Karpas-422 (cell line): ENCODE measurements around the gene TMEM106B. TPM values are rescaled to one million over a fixed set of nuclear protein-coding genes. Genes with fewer than 3 reads are reported as not detected.

Experiments used
- DNase-seq: peaks from one replicate; pipeline ENCODE4 v3.0.0-alpha.2; 2015
- H2AFZ ChIP-seq: fragments of 200-600 bp; sonication (generic); 2 replicates; pipeline ENCODE4 v1.6.1; 2014; ENCODE audit warnings: antibody characterized with exemption, low read length, mixed read lengths
- H3K27ac ChIP-seq: fragments of 200-600 bp; sonication (generic); 2 replicates; pipeline ENCODE4 v1.5.1; 2014; ENCODE audit warnings: mild to moderate bottlenecking, low read length, moderate library complexity
- H3K27me3 ChIP-seq: fragments of 200-600 bp; sonication (generic); 2 replicates; pipeline ENCODE4 v1.6.1; 2014; ENCODE audit warnings: low read length, mixed read lengths
- H3K36me3 ChIP-seq: fragments of 200-600 bp; sonication (generic); 2 replicates; pipeline ENCODE4 v1.6.1; 2014; ENCODE audit warnings: low read length, mixed read lengths; ENCODE audit not compliant: insufficient read depth
- H3K4me1 ChIP-seq: fragments of 200-600 bp; sonication (generic); 2 replicates; pipeline ENCODE4 v1.6.1; 2014; ENCODE audit warnings: mild to moderate bottlenecking, low read length, mixed read lengths
- H3K4me2 ChIP-seq: fragments of 200-600 bp; sonication (generic); 2 replicates; pipeline ENCODE4 v1.6.1; 2014; ENCODE audit warnings: low read length, low read depth, mild to moderate bottlenecking; ENCODE audit not compliant: poor library complexity, severe bottlenecking
- H3K4me3 ChIP-seq: fragments of 200-600 bp; sonication (generic); 2 replicates; pipeline ENCODE4 v1.5.1; 2014; ENCODE audit warnings: mild to moderate bottlenecking, antibody characterized with exemption, low read length, mixed read lengths
- H3K79me2 ChIP-seq: fragments of 200-600 bp; sonication (generic); 2 replicates; pipeline ENCODE4 v1.6.1; 2014; ENCODE audit warnings: mild to moderate bottlenecking, low read length, mixed read lengths
- H3K9ac ChIP-seq: fragments of 200-600 bp; sonication (generic); 2 replicates; pipeline ENCODE4 v1.6.0; 2014; ENCODE audit warnings: low read length
- H3K9me2 ChIP-seq: fragments of 200-600 bp; sonication (generic), shearing (Covaris generic); replicated peaks from 2 replicates; pipeline ENCODE4 v1.6.0; 2014; ENCODE audit warnings: mild to moderate bottlenecking, low read length, moderate library complexity; ENCODE audit not compliant: insufficient read depth
- H3K9me3 ChIP-seq: fragments of 300-700, 200-600 bp; sonication (generic); 2 replicates; pipeline ENCODE4 v1.6.1; 2014; ENCODE audit warnings: low read length, mixed read lengths
- H4K20me1 ChIP-seq: fragments of 200-600 bp; sonication (generic); 2 replicates; pipeline ENCODE4 v1.6.1; 2014; ENCODE audit warnings: mild to moderate bottlenecking, antibody characterized with exemption, low read length, low read depth; ENCODE audit not compliant: insufficient read depth
- total RNA-seq: library from RNA; depleted of rRNA; stranded (reverse); fragments of >200 nt; shearing (Covaris generic); gene quantifications from 2 replicates; pipeline ENCODE4 v1.2.3, GENCODE V29; 2014; ENCODE audit warnings: low replicate concordance; rRNA removed

TMEM106B gene
- total RNA-seq, 1 experiment from 2014 or later: 88.1 TPM

GRCh38 chr7:12290761-12291160, 79.7 kb downstream of the TMEM106B start:
- Histone ChIP-seq H3K4me2 (no peak overlapping the region), H3K9ac (no peak overlapping the region), H2AFZ (no peak overlapping the region), H3K4me3 (no peak overlapping the region), H3K9me3 (no peaks in the 10 kb centered on the region), H3K79me2 (no peaks in the 10 kb centered on the region), H3K4me1 (peaks cover 15% of the 10 kb centered on the region), H3K27ac (no peak overlapping the region), H3K36me3 (no peaks in the 10 kb centered on the region), H3K27me3 (no peaks in the 10 kb centered on the region), H3K9me2 (no peaks in the 10 kb centered on the region), H4K20me1 (no peaks in the 10 kb centered on the region)
- DNase-seq: no peak

- H3K9me3 ChIP-seq: no peaks in the 10 kb centered on the region
- H3K27me3 ChIP-seq: no peaks in the 10 kb centered on the region
- no peak overlapping the region for H3K27ac ChIP-seq
- peaks cover 15% of the 10 kb centered on the region for H3K4me1 ChIP-seq
- no peak overlapping the region for H3K9ac ChIP-seq
- H2AFZ ChIP-seq: no peak overlapping the region
- no peaks in the 10 kb centered on the region for H3K79me2 ChIP-seq
- H3K4me3 ChIP-seq: no peak overlapping the region
- H3K36me3 ChIP-seq: no peaks in the 10 kb centered on the region
- no peaks in the 10 kb centered on the region for H4K20me1 ChIP-seq
- no peak overlapping the region for H3K4me2 ChIP-seq
- peak; percentile 66 for DNase-seq
- no peaks in the 10 kb centered on the region for H3K9me2 ChIP-seq
Measured at GRCh38 chr7:12291870-12292269, 80.8 kb downstream of the TMEM106B start.

Other genes with a start within 250 kb of the TMEM106B start
- not detected in 2 replicates for gene VWDE, start 192.6 kb downstream of the TMEM106B start, total RNA-seq